Right cardiac atrium (tissue), 5 donors: ENCODE data around the gene TIGD2. TPM values are rescaled to one million over a fixed set of nuclear protein-coding genes. Genes with fewer than 3 reads are reported as not detected.
A peak's percentile ranks its signal among the peaks of the same experiment; 100 is the strongest.
"Not testable (repeated sequence)": the region's sequence is repeated elsewhere in the genome, so short reads cannot be mapped to it uniquely, and the experiment has no call there.

Experiments
- ATAC-seq, 2 donors: fragments of 200-7000 bp; cut with Tn5 transposase; one replicate each; pipeline versions ENCODE4 v1.8.0 to v1.9.1; 2020; ENCODE audit warnings: moderate library complexity in 2 of 2, mild to moderate bottlenecking in 1 of 2
- DNase-seq, 3 donors: peaks; one replicate each; pipeline ENCODE4 v3.0.0-alpha.2; 2020
- H3K27ac ChIP-seq: one replicate; pipeline ENCODE4 v1.5.1; 2013; ENCODE audit warnings: mild to moderate bottlenecking, low read length, control low read depth, moderate library complexity
- H3K27me3 ChIP-seq: one replicate; pipeline ENCODE4 v1.6.1; 2013; ENCODE audit not compliant: control insufficient read depth, insufficient read depth
- H3K4me1 ChIP-seq: one replicate; pipeline ENCODE4 v1.6.1; 2013; ENCODE audit warnings: low read length; ENCODE audit not compliant: control insufficient read depth, insufficient read depth
- H3K4me3 ChIP-seq: one replicate; pipeline ENCODE4 v1.5.1; 2013; ENCODE audit warnings: low read length, control low read depth
- H3K9me3 ChIP-seq: one replicate; pipeline ENCODE4 v1.6.1; 2013; ENCODE audit warnings: low read length; ENCODE audit not compliant: control insufficient read depth
- WGBS: extraction: QIAGEN DNeasy Blood & Tissue Kit; methylation state at CpG from one replicate; pipeline ENCODE4 v1.1.7; 2013; 5-methylcytosine and 5-hydroxymethylcytosine counted together
- intact Hi-C, 4 donors: fragments of 100-400 bp; cut with DNase I; formaldehyde crosslinking; loops; one replicate each; pipeline versions ENCODE4 v1.11.0 to v1.14.0; 2022 to 2023
- polyA plus RNA-seq: library from polyadenylated mRNA; stranded (reverse); fragments of 200-250 nt; gene quantifications from one replicate; pipeline ENCODE4 v1.2.3, GENCODE V29; 2013
- total RNA-seq, 4 donors: library from RNA; stranded (reverse); fragmentation: NEBNext Ultra II Directional; extraction: Animal tissue kit (Norgen Biotek cat#: 25700); gene quantifications; one replicate each; pipeline ENCODE4 v1.2.1, GENCODE V29; 2021
- donor health status: healthy with polysubstance abuse.
- donor health status: DM: no; HTN: yes; CAD: no.
- donor health status: DM: no; HTN: no; CAD: no.
- donor health status: DM: no; HTN: yes; CAD: no; lungs with severe emphysema.
- donor health status: DM: yes; HTN: yes; CAD: no.

TIGD2 gene
- total and polyA plus RNA-seq, 5 donors, result 1.3 to 2.8 (median 2.2) TPM

DNA sequence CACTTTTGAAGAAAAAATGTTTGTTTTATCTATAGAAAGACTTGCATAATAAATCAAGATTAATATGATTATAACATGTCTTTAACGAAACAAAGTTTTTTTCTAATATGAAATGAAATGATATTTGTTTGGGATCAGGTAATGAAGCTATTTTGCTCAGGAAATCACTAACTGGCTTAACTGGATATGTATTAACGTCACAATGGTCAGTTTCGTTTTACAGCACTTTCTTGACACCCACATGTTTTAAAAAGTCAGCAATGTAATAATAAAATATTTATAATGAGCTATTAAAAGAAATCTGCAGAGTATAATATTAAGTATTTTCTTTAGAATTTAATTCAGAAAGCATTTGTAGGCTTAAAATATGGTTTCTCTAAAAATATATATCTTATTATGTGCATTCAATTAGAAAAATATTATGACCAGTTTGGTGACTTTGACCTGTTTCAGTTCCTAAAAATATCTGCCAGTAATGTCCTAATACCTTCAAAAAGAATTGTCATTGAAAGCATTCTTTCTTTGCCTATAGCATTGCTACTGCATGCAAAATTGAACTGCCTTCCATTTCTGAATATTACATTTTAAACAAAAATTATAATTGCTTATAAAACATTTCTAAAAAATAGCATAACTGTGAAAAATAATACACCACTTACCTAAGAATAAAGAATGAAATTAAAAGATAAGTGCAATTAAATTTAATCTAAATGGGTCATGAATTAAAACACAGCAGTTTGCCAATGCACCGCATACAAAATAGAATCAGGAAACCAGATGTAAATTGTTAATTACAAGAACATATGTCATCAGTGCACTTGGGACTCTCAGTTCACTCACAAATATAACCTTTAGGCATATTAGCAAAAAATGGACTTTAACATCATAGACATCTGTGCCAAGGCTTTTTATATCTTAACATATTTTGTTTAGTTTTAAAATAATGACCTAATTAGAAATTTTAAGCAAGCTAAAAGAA is 31.6 kb downstream of the TIGD2 start:
- H3K4me3 ChIP-seq, result no peak overlapping the region
- H3K9me3 ChIP-seq, result no peaks in the 10 kb centered on the region
- DNase-seq (no peak), ATAC-seq (no peak)
- 55% methylated on average over 4 of the region's 4 CpGs for WGBS
- intact Hi-C loops, result no loop called here
- H3K27ac ChIP-seq, result no peak overlapping the region
- H3K4me1 ChIP-seq, result no peaks in the 10 kb centered on the region
- H3K27me3 ChIP-seq, result no peaks in the 10 kb centered on the region

DNA sequence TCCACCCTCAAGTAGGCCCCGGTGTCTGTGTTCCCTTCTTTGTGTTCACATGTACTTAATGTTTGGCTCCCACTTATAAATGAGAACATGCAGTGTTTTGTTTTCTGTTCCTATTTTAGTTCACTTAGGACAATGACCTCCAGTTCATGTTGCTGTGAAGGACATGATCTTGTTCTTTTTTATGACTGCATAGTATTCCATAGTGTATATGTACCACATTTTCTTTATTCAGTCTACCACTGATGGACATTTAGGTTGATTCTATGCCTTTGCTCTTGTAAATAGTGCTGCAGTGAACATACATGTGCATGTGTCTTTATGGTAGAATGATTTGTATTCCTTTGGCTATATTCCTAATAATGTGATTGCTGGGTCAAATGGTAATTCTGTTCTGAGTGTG is 33.3 kb downstream of the TIGD2 start:
- 100% methylated on average over 1 of the region's 1 CpG for WGBS
- H3K4me3 ChIP-seq, H3K27me3 ChIP-seq, H3K4me1 ChIP-seq, intact Hi-C loops, ATAC-seq, DNase-seq, H3K9me3 ChIP-seq, H3K27ac ChIP-seq: not testable (repeated sequence)

DNA sequence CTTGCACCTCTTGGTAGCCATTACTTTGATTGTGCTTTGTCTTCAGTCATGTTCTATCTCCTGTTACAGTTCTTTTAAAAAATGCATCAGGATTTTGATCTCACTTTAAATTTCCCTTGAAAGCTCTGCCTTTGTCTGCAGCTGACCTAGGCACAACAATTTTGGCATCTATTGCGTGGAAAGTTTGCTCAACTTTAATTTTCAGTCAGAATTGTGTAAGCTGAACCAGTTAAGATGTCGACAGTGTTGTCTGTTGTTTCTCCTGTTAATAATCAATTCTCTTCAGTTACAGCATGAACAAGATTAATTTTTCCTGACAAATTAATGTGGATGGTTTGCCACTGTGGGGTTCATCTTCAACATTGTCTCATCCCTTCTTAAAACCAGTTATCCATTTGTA is 34.9 kb downstream of the TIGD2 start:
- no peak for ATAC-seq
- intact Hi-C loops, result no loop called here
- Histone ChIP-seq H3K4me1 (no peaks in the 10 kb centered on the region), H3K9me3 (no peaks in the 10 kb centered on the region), H3K27me3 (no peaks in the 10 kb centered on the region), H3K27ac (no peak overlapping the region), H3K4me3 (no peak overlapping the region)
- DNase-seq, result no peak
- 95% methylated on average over 2 of the region's 2 CpGs for WGBS

DNA sequence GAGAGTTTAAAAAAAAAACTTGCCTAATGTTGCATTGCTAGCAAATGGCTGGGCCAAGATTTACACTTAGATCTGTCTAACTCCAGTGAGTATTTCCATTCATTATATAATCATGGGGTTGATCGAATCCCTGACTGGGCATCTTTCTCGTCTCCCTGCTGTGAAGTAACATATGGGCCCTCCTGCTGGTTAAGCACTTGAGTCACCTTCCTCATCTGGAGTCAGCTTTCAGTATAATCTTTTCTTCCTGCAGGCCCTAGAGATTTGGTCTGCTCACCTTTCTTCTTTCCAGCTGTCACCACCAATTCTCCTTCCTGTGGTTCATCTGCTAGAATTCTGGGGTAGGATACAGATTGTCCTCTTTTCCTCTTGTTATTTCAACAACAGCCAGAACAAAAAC is 41.6 kb downstream of the TIGD2 start:
- Histone ChIP-seq H3K4me3 (no peak overlapping the region), H3K9me3 (no peaks in the 10 kb centered on the region), H3K4me1 (no peaks in the 10 kb centered on the region), H3K27me3 (no peaks in the 10 kb centered on the region), H3K27ac (no peak overlapping the region)
- ATAC-seq, result no peak
- WGBS, result 59% methylated on average over 2 of the region's 2 CpGs
- DNase-seq, result no peak
- intact Hi-C loops, result loop anchor here in 1 of 4 donors (10.0 kb wide), 1 partner anchor 752 kb away; no protein-coding TSS in a partner anchor

DNA sequence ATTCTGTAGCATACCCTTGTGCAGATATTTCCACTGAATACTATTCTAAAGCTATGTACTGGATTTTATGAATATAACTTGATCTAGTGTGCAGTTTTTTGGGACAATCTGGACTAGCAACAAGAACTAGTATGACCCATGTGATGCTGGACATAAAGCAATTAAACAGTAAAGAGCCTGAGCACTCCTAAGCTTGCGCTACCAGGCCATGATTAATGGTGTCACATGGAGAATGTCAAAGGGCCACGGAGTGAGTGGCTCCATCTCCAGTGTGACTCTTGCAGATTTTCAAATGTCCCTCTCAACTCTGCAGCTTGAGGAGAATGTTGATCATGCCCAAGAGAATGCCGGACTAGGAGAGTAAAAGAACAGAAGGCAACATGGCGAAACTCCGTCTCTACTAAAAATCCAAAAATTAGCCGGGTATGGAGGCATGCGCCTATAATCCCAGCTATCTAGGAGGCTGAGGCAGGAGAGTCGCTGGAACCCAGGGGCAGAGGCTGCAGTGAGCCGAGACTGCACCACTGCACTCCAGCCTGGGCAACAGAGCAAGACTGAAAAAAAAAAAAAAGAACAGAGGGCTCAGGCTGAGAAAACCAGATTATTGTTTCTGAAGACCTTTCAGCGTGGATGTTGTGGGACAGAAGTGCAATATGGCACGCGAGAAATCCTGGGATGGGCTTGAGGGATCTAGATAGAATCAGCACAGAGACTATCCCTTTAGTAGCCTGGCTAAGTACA is 45.0 kb downstream of the TIGD2 start:
- no peak for ATAC-seq
- 94% methylated on average over 12 of the region's 12 CpGs for WGBS
- no peak overlapping the region for H3K4me3 ChIP-seq
- H3K27ac ChIP-seq, result no peak overlapping the region
- no peaks in the 10 kb centered on the region for H3K27me3 ChIP-seq
- H3K4me1 ChIP-seq, result no peaks in the 10 kb centered on the region
- intact Hi-C loops, result loop anchor here in 1 of 4 donors (10.0 kb wide), 1 partner anchor 748 kb away; no protein-coding TSS in a partner anchor
- H3K9me3 ChIP-seq, result no peaks in the 10 kb centered on the region
- no peak for DNase-seq

DNA sequence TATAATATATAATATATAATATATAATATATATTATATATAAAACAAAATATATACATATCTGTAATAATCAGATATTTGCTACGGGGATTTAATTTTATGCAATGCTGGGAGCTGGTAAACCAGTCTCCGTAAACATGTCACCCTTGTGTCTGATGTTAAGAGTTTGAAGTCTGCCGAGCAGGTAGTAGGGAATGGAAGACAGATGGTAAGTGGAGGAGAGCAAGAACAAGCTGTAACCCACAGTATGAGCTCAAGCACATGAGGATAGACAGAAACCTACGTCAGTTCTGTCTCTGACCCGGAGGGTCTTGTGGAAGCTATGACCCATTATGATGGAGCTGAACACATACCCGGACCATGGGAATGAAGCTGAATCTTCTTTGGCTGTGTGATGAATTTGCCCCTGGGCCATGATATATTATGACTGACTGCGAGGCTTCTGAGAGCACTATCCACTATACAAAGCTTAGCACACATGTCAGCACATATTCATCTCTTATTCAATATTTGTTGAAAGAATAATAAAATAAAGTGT is 46.2 kb downstream of the TIGD2 start:
- 89% methylated on average over 7 of the region's 7 CpGs for WGBS
- H3K4me3 ChIP-seq, result no peak overlapping the region

DNA sequence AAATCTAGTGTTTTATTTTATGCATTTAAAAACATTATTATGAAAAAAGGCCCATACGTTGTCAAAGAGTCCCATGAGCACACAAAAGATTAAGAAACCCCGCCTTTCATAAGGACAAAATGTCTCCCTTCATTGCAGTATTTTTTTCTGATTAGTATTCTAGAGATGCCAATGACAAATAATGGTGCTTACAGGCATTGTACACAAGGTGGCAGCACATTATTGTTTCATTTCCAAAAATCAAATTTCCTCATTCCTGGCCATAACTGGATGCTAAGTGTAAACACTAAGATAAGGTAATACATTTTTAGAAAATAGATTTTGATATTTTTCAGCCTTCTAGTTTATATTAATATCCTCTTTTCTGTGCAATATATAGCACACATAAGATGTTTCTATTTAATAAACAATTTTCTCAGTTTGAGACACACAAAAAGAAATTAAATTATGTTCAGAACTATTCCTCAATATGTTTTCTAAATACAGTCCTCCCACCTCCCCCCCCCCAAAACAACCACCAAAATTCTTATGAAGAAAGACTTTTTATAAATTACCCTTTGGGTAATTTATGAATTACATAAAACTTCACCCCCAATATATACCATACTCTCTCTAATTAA is 47.7 kb downstream of the TIGD2 start:
- intact Hi-C loops, result loop anchor here in 1 of 4 donors (10.0 kb wide), 1 partner anchor 746 kb away; no protein-coding TSS in a partner anchor
- no peak overlapping the region for H3K27ac ChIP-seq
- 2% methylated on average over 2 of the region's 2 CpGs for WGBS
- H3K27me3 ChIP-seq, result no peaks in the 10 kb centered on the region
- no peaks in the 10 kb centered on the region for H3K9me3 ChIP-seq
- ATAC-seq (peak; percentile 19 to 37), DNase-seq (no peak)
- no peak overlapping the region for H3K4me3 ChIP-seq
- H3K4me1 ChIP-seq, result no peaks in the 10 kb centered on the region

More for the DNA sequence above, 46.2 kb downstream of the TIGD2 start:
- intact Hi-C loops, result loop anchor here in 1 of 4 donors (10.0 kb wide), 1 partner anchor 747 kb away; no protein-coding TSS in a partner anchor
- no peaks in the 10 kb centered on the region for H3K4me1 ChIP-seq
- H3K27ac ChIP-seq, result no peak overlapping the region
- DNase-seq (no peak), ATAC-seq (no peak)
- no peaks in the 10 kb centered on the region for H3K9me3 ChIP-seq
- no peaks in the 10 kb centered on the region for H3K27me3 ChIP-seq

DNA sequence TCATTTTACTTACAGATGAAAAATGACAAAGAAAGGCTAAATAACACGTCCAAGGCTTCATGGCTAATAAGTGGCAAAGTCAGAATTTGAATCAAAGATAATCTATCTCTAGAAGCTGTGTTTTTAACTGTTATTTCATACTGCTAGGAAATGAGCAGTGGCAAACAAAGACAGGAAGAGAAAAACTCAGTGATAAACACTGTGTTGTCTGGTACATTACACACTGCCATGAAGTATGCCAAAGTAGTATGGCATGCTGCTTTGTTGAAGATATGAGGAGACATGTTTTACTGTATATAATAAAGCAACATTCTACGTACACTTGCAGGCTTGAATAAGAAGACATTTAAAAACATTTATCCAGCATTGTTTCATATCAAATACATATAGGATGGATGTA is 49.5 kb downstream of the TIGD2 start:
- Histone ChIP-seq H3K27ac (no peak overlapping the region), H3K4me1 (no peaks in the 10 kb centered on the region), H3K4me3 (no peak overlapping the region), H3K27me3 (no peaks in the 10 kb centered on the region), H3K9me3 (no peaks in the 10 kb centered on the region)
- intact Hi-C loops, result loop anchor here in 1 of 4 donors (10.0 kb wide), 1 partner anchor 744 kb away; no protein-coding TSS in a partner anchor
- DNase-seq, result no peak
- WGBS, result 76% methylated on average over 2 of the region's 2 CpGs
- no peak for ATAC-seq

DNA sequence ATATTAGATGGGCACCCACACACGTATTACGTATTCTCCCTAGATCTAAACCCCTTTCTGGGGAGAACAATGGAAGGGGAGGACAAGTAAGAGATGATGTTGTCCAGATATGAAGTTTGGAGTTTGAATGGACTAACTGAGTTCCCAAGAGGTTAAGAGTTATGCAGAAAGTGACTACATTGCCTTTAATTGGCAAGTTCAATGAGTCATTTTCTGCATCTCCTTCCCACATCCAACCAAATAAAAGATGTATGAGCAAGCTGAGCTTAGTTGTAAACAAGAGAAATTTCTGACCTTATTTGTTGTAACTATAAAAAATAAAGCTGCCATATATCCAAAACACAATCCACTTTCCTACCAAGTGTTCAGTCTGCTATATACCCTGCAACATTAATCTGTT is 50.5 kb downstream of the TIGD2 start:
- intact Hi-C loops, result loop anchor here in 1 of 4 donors (10.0 kb wide), 1 partner anchor 743 kb away; no protein-coding TSS in a partner anchor
- DNase-seq (no peak), ATAC-seq (no peak)
- Histone ChIP-seq H3K27me3 (no peaks in the 10 kb centered on the region), H3K4me1 (no peaks in the 10 kb centered on the region), H3K4me3 (no peak overlapping the region), H3K27ac (no peak overlapping the region), H3K9me3 (no peaks in the 10 kb centered on the region)
- WGBS, result 84% methylated on average over 2 of the region's 2 CpGs

DNA sequence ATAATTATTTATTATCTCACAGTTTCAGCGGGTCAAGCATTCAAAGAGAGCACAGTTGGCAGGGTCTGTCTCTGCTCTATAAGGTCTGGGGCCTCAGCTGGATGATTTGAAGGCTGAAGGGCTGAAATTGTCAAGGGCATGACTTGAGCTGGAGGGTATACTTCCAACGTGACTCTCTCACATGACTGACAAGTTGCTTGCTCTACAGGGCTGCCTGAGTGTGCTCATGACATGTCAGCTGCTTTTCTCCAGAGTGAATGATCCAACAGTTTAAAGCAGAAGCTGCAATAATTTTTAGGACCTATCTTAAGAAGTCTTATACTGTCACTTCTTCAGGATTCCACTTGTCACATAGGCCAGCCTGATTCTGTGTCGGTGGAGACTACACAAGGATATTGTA is 51.2 kb downstream of the TIGD2 start:
- no peaks in the 10 kb centered on the region for H3K27me3 ChIP-seq
- DNase-seq, result no peak
- no peaks in the 10 kb centered on the region for H3K4me1 ChIP-seq
- 65% methylated on average over 3 of the region's 3 CpGs for WGBS
- no peak overlapping the region for H3K27ac ChIP-seq
- no peak overlapping the region for H3K4me3 ChIP-seq
- intact Hi-C loops, result loop anchor here in 1 of 4 donors (10.0 kb wide), 1 partner anchor 742 kb away; no protein-coding TSS in a partner anchor
- no peaks in the 10 kb centered on the region for H3K9me3 ChIP-seq
- no peak for ATAC-seq
